ENCODE measurements around the gene SULT1C4. TPM values are rescaled to one million over a fixed set of nuclear protein-coding genes. Genes with fewer than 3 reads are reported as not detected.

The SULT1C4 gene
- total RNA-seq, 1 experiment from 2014 or later = not detected

Small RNAs within 50 kb of the gene (small RNA-seq; reads per million reads assigned to genes)
- gene SMIM12P1 = 0 reads per million in 2 experiments

Other genes starting within 250 kb of the SULT1C4 start
- not detected in 2 replicates for gene SULT1C3, start 138.0 kb upstream of the SULT1C4 start, total RNA-seq (2014; rRNA removed; shearing (Covaris generic))
- 5.0 and 10.7 TPM in 2 replicates for gene SULT1C2, start 89.1 kb upstream of the SULT1C4 start, total RNA-seq (2014; rRNA removed; shearing (Covaris generic))
- gene GCC2, start 71.3 kb downstream of the SULT1C4 start, total RNA-seq (2014; rRNA removed; shearing (Covaris generic)) = 16.4 and 24.7 TPM in 2 replicates
- 38.0 and 42.8 TPM in 2 replicates for gene LIMS1, start 156.5 kb downstream of the SULT1C4 start, total RNA-seq (2014; rRNA removed; shearing (Covaris generic))